Karpas-422 (cell line): ENCODE measurements around the gene FAM9C. TPM values are rescaled to one million over a fixed set of nuclear protein-coding genes. Genes with fewer than 3 reads are reported as not detected.
"Not testable (repeated sequence)": the region's sequence is repeated elsewhere in the genome, so short reads cannot be mapped to it uniquely, and the experiment has no call there.

Experiments used
- DNase-seq: peaks from one replicate; pipeline ENCODE4 v3.0.0-alpha.2; 2015
- H2AFZ ChIP-seq: fragments of 200-600 bp; sonication (generic); 2 replicates; pipeline ENCODE4 v1.6.1; 2014; ENCODE audit warnings: antibody characterized with exemption, low read length, mixed read lengths
- H3K27ac ChIP-seq: fragments of 200-600 bp; sonication (generic); 2 replicates; pipeline ENCODE4 v1.5.1; 2014; ENCODE audit warnings: mild to moderate bottlenecking, low read length, moderate library complexity
- H3K27me3 ChIP-seq: fragments of 200-600 bp; sonication (generic); 2 replicates; pipeline ENCODE4 v1.6.1; 2014; ENCODE audit warnings: low read length, mixed read lengths
- H3K36me3 ChIP-seq: fragments of 200-600 bp; sonication (generic); 2 replicates; pipeline ENCODE4 v1.6.1; 2014; ENCODE audit warnings: low read length, mixed read lengths; ENCODE audit not compliant: insufficient read depth
- H3K4me1 ChIP-seq: fragments of 200-600 bp; sonication (generic); 2 replicates; pipeline ENCODE4 v1.6.1; 2014; ENCODE audit warnings: mild to moderate bottlenecking, low read length, mixed read lengths
- H3K4me2 ChIP-seq: fragments of 200-600 bp; sonication (generic); 2 replicates; pipeline ENCODE4 v1.6.1; 2014; ENCODE audit warnings: low read length, low read depth, mild to moderate bottlenecking; ENCODE audit not compliant: poor library complexity, severe bottlenecking
- H3K4me3 ChIP-seq: fragments of 200-600 bp; sonication (generic); 2 replicates; pipeline ENCODE4 v1.5.1; 2014; ENCODE audit warnings: mild to moderate bottlenecking, antibody characterized with exemption, low read length, mixed read lengths
- H3K79me2 ChIP-seq: fragments of 200-600 bp; sonication (generic); 2 replicates; pipeline ENCODE4 v1.6.1; 2014; ENCODE audit warnings: mild to moderate bottlenecking, low read length, mixed read lengths
- H3K9ac ChIP-seq: fragments of 200-600 bp; sonication (generic); 2 replicates; pipeline ENCODE4 v1.6.0; 2014; ENCODE audit warnings: low read length
- H3K9me2 ChIP-seq: fragments of 200-600 bp; sonication (generic), shearing (Covaris generic); replicated peaks from 2 replicates; pipeline ENCODE4 v1.6.0; 2014; ENCODE audit warnings: mild to moderate bottlenecking, low read length, moderate library complexity; ENCODE audit not compliant: insufficient read depth
- H3K9me3 ChIP-seq: fragments of 300-700, 200-600 bp; sonication (generic); 2 replicates; pipeline ENCODE4 v1.6.1; 2014; ENCODE audit warnings: low read length, mixed read lengths
- H4K20me1 ChIP-seq: fragments of 200-600 bp; sonication (generic); 2 replicates; pipeline ENCODE4 v1.6.1; 2014; ENCODE audit warnings: mild to moderate bottlenecking, antibody characterized with exemption, low read length, low read depth; ENCODE audit not compliant: insufficient read depth
- total RNA-seq: library from RNA; depleted of rRNA; stranded (reverse); fragments of >200 nt; shearing (Covaris generic); gene quantifications from 2 replicates; pipeline ENCODE4 v1.2.3, GENCODE V29; 2014; ENCODE audit warnings: low replicate concordance

The FAM9C gene
- total RNA-seq, 1 experiment from 2014 or later: not detected

- Histone ChIP-seq H3K9ac (no peak overlapping the region), H3K27ac (no peak overlapping the region), H3K4me2 (no peak overlapping the region), H3K9me3 (no peaks in the 10 kb centered on the region), H3K79me2 (no peaks in the 10 kb centered on the region), H3K9me2 (no peaks in the 10 kb centered on the region), H3K4me3 (no peak overlapping the region), H4K20me1 (no peaks in the 10 kb centered on the region), H3K4me1 (peaks cover 13% of the 10 kb centered on the region), H3K27me3 (no peaks in the 10 kb centered on the region), H2AFZ (no peak overlapping the region), H3K36me3 (no peaks in the 10 kb centered on the region)
- DNase-seq: peak; percentile 22
Measured at GRCh38 chrX:13023979-13024378, 20.4 kb downstream of the FAM9C start.

- Histone ChIP-seq H3K27ac (no peak overlapping the region), H3K4me1 (peaks cover 13% of the 10 kb centered on the region)
- DNase-seq: no peak
Measured at GRCh38 chrX:13023567-13023966, 20.9 kb downstream of the FAM9C start.

GRCh38 chrX:13022926-13023325 lies 21.5 kb downstream of the FAM9C start:
- no peaks in the 10 kb centered on the region for H3K79me2 ChIP-seq
- no peaks in the 10 kb centered on the region for H3K36me3 ChIP-seq
- no peaks in the 10 kb centered on the region for H3K9me2 ChIP-seq
- DNase-seq: peak; percentile 57
- peak overlapping the region; percentile 27 for H3K4me2 ChIP-seq
- H3K9me3 ChIP-seq: no peaks in the 10 kb centered on the region
- no peak overlapping the region for H2AFZ ChIP-seq
- H3K27ac ChIP-seq: no peak overlapping the region
- no peak overlapping the region for H3K9ac ChIP-seq
- no peak overlapping the region for H3K4me3 ChIP-seq
- no peaks in the 10 kb centered on the region for H3K27me3 ChIP-seq
- H3K4me1 ChIP-seq: peaks cover 13% of the 10 kb centered on the region
- no peaks in the 10 kb centered on the region for H4K20me1 ChIP-seq

More at GRCh38 chrX:13023567-13023966, 20.9 kb downstream of the FAM9C start:
- Histone ChIP-seq H3K9me2 (no peaks in the 10 kb centered on the region), H3K9ac (no peak overlapping the region), H3K4me3 (no peak overlapping the region), H3K4me2 (no peak overlapping the region), H3K79me2 (no peaks in the 10 kb centered on the region), H4K20me1 (no peaks in the 10 kb centered on the region), H3K36me3 (no peaks in the 10 kb centered on the region), H3K27me3 (no peaks in the 10 kb centered on the region), H2AFZ (no peak overlapping the region), H3K9me3 (no peaks in the 10 kb centered on the region)

- not testable (repeated sequence) for DNase-seq, H3K9ac ChIP-seq, H4K20me1 ChIP-seq, H3K4me2 ChIP-seq, H3K9me3 ChIP-seq, H3K27me3 ChIP-seq, H3K4me3 ChIP-seq, H3K36me3 ChIP-seq, H3K9me2 ChIP-seq, H3K79me2 ChIP-seq, H3K27ac ChIP-seq, H2AFZ ChIP-seq
- H3K4me1 ChIP-seq: peaks cover 14% of the 10 kb centered on the region
Measured at GRCh38 chrX:13016731-13017130, 27.7 kb downstream of the FAM9C start.

DNA sequence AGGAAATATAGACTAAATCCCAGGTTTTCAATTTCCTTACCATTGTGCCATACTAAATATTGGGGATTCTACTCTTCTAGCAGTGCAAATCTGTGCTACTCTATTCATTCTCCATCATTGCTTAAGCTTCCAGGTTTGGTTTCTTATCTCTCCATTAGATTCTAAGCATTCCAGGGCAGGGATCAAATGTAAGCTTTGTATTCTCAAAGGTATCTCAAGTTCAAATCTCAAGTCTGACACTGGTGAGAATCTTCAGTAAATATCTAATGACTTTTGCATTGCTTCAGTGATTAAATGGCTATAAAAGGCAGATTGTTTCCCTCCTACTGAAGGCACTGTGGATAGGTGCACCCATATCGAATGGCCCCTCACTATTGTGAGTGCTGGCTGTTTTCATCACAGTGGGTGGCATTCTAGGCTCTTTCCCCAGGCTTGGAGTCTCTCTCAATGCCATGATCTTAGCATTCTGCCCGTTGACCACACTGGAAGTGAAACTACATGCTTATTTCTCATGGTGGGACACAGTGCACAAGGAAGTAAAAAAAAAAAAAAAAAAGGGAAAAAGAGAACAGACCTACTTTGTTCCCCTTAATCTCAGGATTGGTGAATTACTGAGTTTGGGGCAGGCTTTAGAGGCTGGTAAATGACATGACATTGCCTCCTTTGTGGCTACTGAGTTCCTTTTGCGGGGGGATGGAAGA lies 28.7 kb downstream of the FAM9C start:
- no peak overlapping the region for H3K4me3 ChIP-seq
- no peaks in the 10 kb centered on the region for H3K36me3 ChIP-seq
- no peaks in the 10 kb centered on the region for H3K79me2 ChIP-seq
- no peak overlapping the region for H2AFZ ChIP-seq
- H3K9me3 ChIP-seq: no peaks in the 10 kb centered on the region
- no peaks in the 10 kb centered on the region for H3K27me3 ChIP-seq
- no peak for DNase-seq
- no peak overlapping the region for H3K27ac ChIP-seq
- H3K9me2 ChIP-seq: no peaks in the 10 kb centered on the region
- H3K4me2 ChIP-seq: no peak overlapping the region
- peaks cover 14% of the 10 kb centered on the region for H3K4me1 ChIP-seq
- H4K20me1 ChIP-seq: no peaks in the 10 kb centered on the region
- no peak overlapping the region for H3K9ac ChIP-seq

DNA sequence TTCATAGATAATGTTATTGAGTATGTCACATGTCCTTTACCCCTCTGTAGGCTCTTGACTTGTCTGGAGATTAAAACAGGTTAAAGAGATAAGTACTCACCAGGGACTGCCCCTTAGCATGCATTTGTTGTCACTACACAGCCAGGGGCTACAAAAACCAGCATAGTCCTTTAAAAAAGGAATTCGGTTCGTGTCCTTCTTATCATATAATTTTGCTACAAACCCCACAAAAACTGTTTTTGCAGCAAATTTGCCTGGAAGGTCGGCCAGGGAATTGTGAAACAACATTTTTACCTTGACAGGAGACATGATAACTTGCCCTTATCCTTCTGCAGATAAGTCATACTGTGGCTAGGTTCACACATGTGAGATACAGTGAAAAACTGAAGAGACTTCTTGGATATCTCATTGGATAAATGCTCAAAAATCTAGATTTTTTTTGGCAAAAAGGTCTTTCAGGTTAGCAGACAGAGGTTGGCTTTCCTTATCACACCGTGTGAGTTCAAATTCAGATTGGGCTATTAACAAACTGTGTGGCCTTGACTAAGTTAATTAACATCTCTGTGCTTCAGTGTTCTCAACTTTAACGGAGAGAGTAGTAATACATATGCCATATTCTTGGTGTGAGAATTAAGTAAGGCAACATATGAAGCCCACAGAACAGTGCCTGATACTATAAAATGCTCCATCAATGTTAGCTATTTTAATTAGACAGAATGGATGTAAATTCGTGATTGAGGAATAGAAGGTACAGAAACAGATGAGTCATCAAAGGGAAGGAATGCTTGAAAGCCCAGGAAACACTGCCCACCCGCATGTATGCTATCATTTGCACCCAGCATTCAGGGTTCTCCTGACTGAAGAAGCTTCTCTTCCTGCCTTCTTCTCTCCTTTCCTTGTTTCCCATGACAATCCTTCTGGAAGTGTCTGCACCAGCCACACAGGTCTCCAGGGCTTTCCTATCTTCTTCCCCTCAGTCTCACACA lies 30.0 kb downstream of the FAM9C start:
- H3K9me2 ChIP-seq: no peaks in the 10 kb centered on the region
- H3K27ac ChIP-seq: no peak overlapping the region
- no peaks in the 10 kb centered on the region for H3K27me3 ChIP-seq
- H3K9ac ChIP-seq: no peak overlapping the region
- H4K20me1 ChIP-seq: no peaks in the 10 kb centered on the region
- H2AFZ ChIP-seq: peak overlapping the region; percentile 55; the same call in 1 of the 2 replicates
- H3K79me2 ChIP-seq: no peaks in the 10 kb centered on the region
- no peak overlapping the region for H3K4me3 ChIP-seq
- peak overlapping the region; percentile 25 for H3K4me2 ChIP-seq
- DNase-seq: no peak
- H3K36me3 ChIP-seq: no peaks in the 10 kb centered on the region
- no peaks in the 10 kb centered on the region for H3K9me3 ChIP-seq
- peaks cover 14% of the 10 kb centered on the region for H3K4me1 ChIP-seq

DNA sequence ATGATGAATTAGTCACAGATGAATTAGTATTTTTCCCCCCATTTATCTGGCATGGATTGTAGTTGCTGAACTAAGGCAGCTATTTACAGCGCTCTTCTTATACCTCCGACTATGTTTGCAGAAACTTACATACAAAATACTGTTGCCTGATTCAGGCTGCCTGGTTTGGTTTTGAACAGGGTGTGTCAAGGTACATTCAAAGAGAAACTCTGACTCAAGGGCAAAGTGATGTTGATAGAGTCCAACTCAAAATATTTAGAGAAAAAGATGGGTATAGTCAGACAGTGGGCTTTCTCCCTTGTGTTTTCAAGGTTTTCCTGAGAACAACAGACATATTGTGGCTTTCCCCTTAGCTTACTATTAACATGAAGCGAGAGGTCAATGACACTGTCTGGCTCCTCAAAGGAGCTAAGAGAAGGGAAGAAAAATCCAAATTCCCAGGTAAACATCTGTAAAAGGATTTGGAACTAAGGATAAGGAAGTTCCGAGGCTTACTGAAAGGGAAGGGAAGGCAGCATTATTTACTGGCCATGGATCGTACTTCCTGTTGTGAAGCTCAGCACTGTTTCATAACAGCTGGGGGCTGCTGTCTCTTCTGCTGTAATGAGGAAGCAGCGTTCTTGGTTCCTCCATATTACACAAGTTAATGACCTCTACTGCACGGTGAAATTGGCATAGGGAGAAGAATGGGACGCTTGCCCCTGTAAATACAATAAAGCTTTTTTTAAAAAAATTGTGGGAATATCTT lies 30.9 kb downstream of the FAM9C start:
- no peaks in the 10 kb centered on the region for H3K9me2 ChIP-seq
- no peaks in the 10 kb centered on the region for H3K79me2 ChIP-seq
- H3K4me1 ChIP-seq: peaks cover 17% of the 10 kb centered on the region
- peak overlapping the region; percentile 55 for H2AFZ ChIP-seq
- no peaks in the 10 kb centered on the region for H3K9me3 ChIP-seq
- no peaks in the 10 kb centered on the region for H4K20me1 ChIP-seq
- DNase-seq: peak; percentile 72
- no peak overlapping the region for H3K27ac ChIP-seq
- H3K36me3 ChIP-seq: no peaks in the 10 kb centered on the region
- no peak overlapping the region for H3K4me3 ChIP-seq
- H3K4me2 ChIP-seq: peak overlapping the region; percentile 25
- H3K9ac ChIP-seq: no peak overlapping the region
- H3K27me3 ChIP-seq: no peaks in the 10 kb centered on the region

GRCh38 chrX:13010546-13010945 lies 33.9 kb downstream of the FAM9C start:
- peaks cover 47% of the 10 kb centered on the region for H3K4me1 ChIP-seq
- H3K27ac ChIP-seq: no peak overlapping the region

More at GRCh38 chrX:13010546-13010945, 33.9 kb downstream of the FAM9C start:
- Histone ChIP-seq H4K20me1 (no peaks in the 10 kb centered on the region), H3K36me3 (no peaks in the 10 kb centered on the region), H3K9ac (no peak overlapping the region), H2AFZ (no peak overlapping the region), H3K4me2 (no peak overlapping the region), H3K79me2 (no peaks in the 10 kb centered on the region), H3K27me3 (no peaks in the 10 kb centered on the region), H3K9me2 (no peaks in the 10 kb centered on the region), H3K4me3 (no peak overlapping the region), H3K9me3 (no peaks in the 10 kb centered on the region)
- DNase-seq: no peak
